Keratinocyte (primary cell): ENCODE results near the gene ARHGDIB. TPM values are rescaled to one million over a fixed set of nuclear protein-coding genes. Genes with fewer than 3 reads are reported as not detected.

Experiments used
- DNase-seq: peaks from one replicate; pipeline ENCODE4 v3.0.0-alpha.2; 2011; ENCODE audit warnings: low read depth, missing footprints, low spot score
- FAIRE-seq: peaks from 2 replicates; lab custom pipeline; 2011; peaks lifted over from hg19 to GRCh38; lab: Jason Lieb, UNC
- H2AFZ ChIP-seq: 2 replicates; pipeline ENCODE4 v1.6.0; 2012; ENCODE audit warnings: low read length, control low read depth, inconsistent platforms; ENCODE audit not compliant: control insufficient read depth
- H3K27ac ChIP-seq: 2 replicates; pipeline ENCODE4 v1.5.1; 2011; ENCODE audit warnings: low read length; ENCODE audit not compliant: control insufficient read depth, insufficient read depth
- H3K27me3 ChIP-seq: 3 replicates; pipeline ENCODE4 v1.6.0; 2011; ENCODE audit warnings: low read length; ENCODE audit not compliant: control insufficient read depth, insufficient read depth; ENCODE audit errors: extremely low read depth
- H3K36me3 ChIP-seq, 2 experiments: 2 replicates in 1 of 2; 3 replicates in 1 of 2; pipeline ENCODE4 v1.5.1; 2011; ENCODE audit warnings: low read length in 2 of 2, mild to moderate bottlenecking in 1 of 2; ENCODE audit not compliant: control insufficient read depth in 2 of 2, insufficient read depth in 2 of 2; ENCODE audit errors: extremely low read depth in 1 of 2
- H3K4me1 ChIP-seq: 3 replicates; pipeline ENCODE4 v1.5.1; 2011; ENCODE audit warnings: low read length; ENCODE audit not compliant: control insufficient read depth, insufficient read depth; ENCODE audit errors: extremely low read depth
- H3K4me2 ChIP-seq: 3 replicates; pipeline ENCODE4 v1.6.0; 2011; ENCODE audit warnings: low read depth, low read length; ENCODE audit not compliant: control insufficient read depth, insufficient read depth; ENCODE audit errors: extremely low read depth
- H3K4me3 ChIP-seq, 3 experiments: fragments of 200-600 bp in 1 of 3; sonication (generic) in 1 of 3; 2 replicates in 2 of 3; 3 replicates in 1 of 3; pipeline ENCODE4 v1.5.1; 2011 to 2016; ENCODE audit warnings: low read length in 3 of 3, mild to moderate bottlenecking in 3 of 3, control low read depth in 2 of 3, inconsistent platforms in 1 of 3, low read depth in 1 of 3, mixed read lengths in 1 of 3, mixed run types in 1 of 3, moderate library complexity in 1 of 3; ENCODE audit not compliant: control insufficient read depth in 2 of 3, insufficient read depth in 2 of 3; ENCODE audit errors: extremely low read depth in 1 of 3
- H3K79me2 ChIP-seq: 2 replicates; pipeline ENCODE4 v1.6.0; 2012; ENCODE audit warnings: low read length; ENCODE audit not compliant: control insufficient read depth, insufficient read depth
- H3K9ac ChIP-seq: 3 replicates; pipeline ENCODE4 v1.6.0; 2011; ENCODE audit warnings: low read length; ENCODE audit not compliant: control insufficient read depth, insufficient read depth; ENCODE audit errors: extremely low read depth
- H3K9me1 ChIP-seq: 3 replicates; pipeline ENCODE4 v1.6.0; 2011; ENCODE audit warnings: low read length; ENCODE audit not compliant: control insufficient read depth, insufficient read depth; ENCODE audit errors: extremely low read depth
- H3K9me3 ChIP-seq: 2 replicates; pipeline ENCODE4 v1.5.1; 2012; ENCODE audit warnings: low read depth, low read length; ENCODE audit not compliant: control insufficient read depth
- H4K20me1 ChIP-seq: 3 replicates; pipeline ENCODE4 v1.6.0; 2011; ENCODE audit warnings: low read length; ENCODE audit not compliant: control insufficient read depth, insufficient read depth; ENCODE audit errors: extremely low read depth
- EZH2 ChIP-seq: IDR thresholded peaks from one replicate; pipeline ENCODE4 v1.6.1; 2012; ENCODE audit warnings: inconsistent platforms, mild to moderate bottlenecking, low read length, moderate library complexity
- dilution Hi-C: fragments of 300-500 bp; cut with MboI; formaldehyde crosslinking; loops from one replicate; pipeline ENCODE4 v1.7.0; 2020; ENCODE audit warnings: low sequenced_read_pairs; ENCODE audit not compliant: extremely low pct_ligation_motif_present
- polyA plus RNA-seq, 5 experiments: library from polyadenylated mRNA; depleted of rRNA in 3 of 5; stranded (reverse) in 3 of 5; stranded (forward) in 1 of 5; unstranded in 1 of 5; fragments of >200 nt; gene quantifications; 1 replicate in 1 of 5; 2 replicates in 3 of 5; 3 replicates in 1 of 5; pipeline versions ENCODE4 v1.2.1 to v1.2.3, GENCODE V29; 2011 to 2012; ENCODE audit warnings: missing spikeins in 2 of 5, low read depth in 1 of 5, low replicate concordance in 1 of 5
- TF ChIP-seq, protein P1 (sequence below), 3 experiments: IDR thresholded peaks in 1 of 3; conservative IDR thresholded peaks in 1 of 3; optimal IDR thresholded peaks in 1 of 3; 2 replicates in 2 of 3; 3 replicates in 1 of 3; pipeline versions ENCODE3 to v1.5.1; 2011; ENCODE audit warnings: low read length in 3 of 3, mild to moderate bottlenecking in 3 of 3, moderate library complexity in 2 of 3, control low read depth in 1 of 3, inconsistent platforms in 1 of 3; ENCODE audit not compliant: insufficient read depth in 2 of 3; ENCODE audit errors: extremely low read depth in 1 of 3

The ARHGDIB gene
- polyA plus RNA-seq, 1 donor (not counting 4 experiments of a cell fraction or from before 2014, with no cell fraction given) = 164 TPM

DNA sequence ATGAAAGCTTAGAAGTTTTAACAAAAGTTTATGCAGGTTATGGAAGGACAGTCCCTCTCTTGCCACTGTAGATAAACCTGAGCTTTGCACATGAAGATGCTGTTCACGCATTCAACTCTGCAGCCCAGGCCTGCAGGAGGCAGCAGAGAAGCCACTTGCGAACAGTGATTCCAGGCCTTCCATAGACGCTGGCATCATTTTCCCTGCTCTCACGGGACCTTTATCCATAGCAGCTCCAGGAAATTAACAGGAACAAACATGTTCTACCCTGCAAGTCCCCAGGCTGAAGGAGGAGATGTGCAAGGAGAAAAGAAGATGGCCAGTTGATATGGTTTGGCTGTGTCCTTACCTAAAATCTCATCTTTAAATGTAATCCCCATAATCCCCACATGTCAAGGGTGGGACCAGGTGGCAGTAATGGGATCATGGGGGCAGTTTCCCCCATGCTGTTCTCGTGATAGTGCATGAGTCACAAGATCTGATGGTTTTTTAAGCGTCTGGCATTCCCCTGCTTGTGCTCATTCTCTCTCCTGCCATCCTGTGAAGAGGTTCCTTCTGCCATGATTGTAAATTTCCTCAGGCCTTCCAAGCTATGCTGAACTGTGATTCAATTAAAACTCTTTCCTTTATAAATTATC lies 25.1 kb downstream of the ARHGDIB start:
- H3K9me1 ChIP-seq = no peaks in the 10 kb centered on the region
- H2AFZ ChIP-seq = peak overlapping the region; percentile 14
- no peaks in the 10 kb centered on the region for H3K9me3 ChIP-seq
- no peaks in the 10 kb centered on the region for H3K27me3 ChIP-seq
- no peak overlapping the region for H3K9ac ChIP-seq
- no peaks in the 10 kb centered on the region for H3K36me3 ChIP-seq
- peak overlapping the region; percentile 9 for H3K4me2 ChIP-seq
- DNase-seq (no peak), FAIRE-seq (peak; percentile 29)
- H3K4me3 ChIP-seq = no peak overlapping the region
- H3K4me1 ChIP-seq = peaks cover 7% of the 10 kb centered on the region
- TF ChIP-seq EZH2 = no peak
- TF ChIP-seq, protein P1, sequence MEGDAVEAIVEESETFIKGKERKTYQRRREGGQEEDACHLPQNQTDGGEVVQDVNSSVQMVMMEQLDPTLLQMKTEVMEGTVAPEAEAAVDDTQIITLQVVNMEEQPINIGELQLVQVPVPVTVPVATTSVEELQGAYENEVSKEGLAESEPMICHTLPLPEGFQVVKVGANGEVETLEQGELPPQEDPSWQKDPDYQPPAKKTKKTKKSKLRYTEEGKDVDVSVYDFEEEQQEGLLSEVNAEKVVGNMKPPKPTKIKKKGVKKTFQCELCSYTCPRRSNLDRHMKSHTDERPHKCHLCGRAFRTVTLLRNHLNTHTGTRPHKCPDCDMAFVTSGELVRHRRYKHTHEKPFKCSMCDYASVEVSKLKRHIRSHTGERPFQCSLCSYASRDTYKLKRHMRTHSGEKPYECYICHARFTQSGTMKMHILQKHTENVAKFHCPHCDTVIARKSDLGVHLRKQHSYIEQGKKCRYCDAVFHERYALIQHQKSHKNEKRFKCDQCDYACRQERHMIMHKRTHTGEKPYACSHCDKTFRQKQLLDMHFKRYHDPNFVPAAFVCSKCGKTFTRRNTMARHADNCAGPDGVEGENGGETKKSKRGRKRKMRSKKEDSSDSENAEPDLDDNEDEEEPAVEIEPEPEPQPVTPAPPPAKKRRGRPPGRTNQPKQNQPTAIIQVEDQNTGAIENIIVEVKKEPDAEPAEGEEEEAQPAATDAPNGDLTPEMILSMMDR (optimal IDR thresholded peaks at IDR 0.05 in 1 of 3, IDR thresholded peaks at IDR 0.05 in 1 of 3, conservative IDR thresholded peaks at IDR 0.05 in 1 of 3; ENCODE audit: extremely low read depth in 1 of 3, insufficient read depth in 2 of 3, low read length in 3 of 3) = peak; percentile 54 to 74 (median 65)
- dilution Hi-C loops = no loop called here
- H3K79me2 ChIP-seq = no peaks in the 10 kb centered on the region
- no peaks in the 10 kb centered on the region for H4K20me1 ChIP-seq
- H3K27ac ChIP-seq = no peak overlapping the region

DNA sequence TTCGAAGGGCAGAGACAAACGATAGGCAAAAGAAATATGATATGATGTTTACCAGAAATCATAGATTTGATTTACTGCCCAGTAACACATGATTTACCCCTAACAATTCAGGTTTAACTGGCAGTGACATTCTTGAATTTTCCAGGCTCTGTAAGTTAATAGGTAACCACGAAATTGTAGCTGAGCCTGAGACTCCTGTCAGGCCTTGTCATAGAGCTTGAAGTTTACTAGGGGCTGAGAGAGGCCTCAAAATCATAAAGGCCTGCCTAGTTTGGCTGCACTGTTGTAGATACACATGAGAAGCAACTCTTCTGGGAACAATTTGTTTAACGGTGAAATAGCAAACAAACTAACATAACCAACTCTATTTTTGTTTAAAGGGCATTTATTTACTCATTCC lies 26.4 kb downstream of the ARHGDIB start:
- Histone ChIP-seq H3K36me3 (no peaks in the 10 kb centered on the region), H4K20me1 (no peaks in the 10 kb centered on the region), H3K9me1 (no peaks in the 10 kb centered on the region), H3K4me3 (no peak overlapping the region), H2AFZ (no peak overlapping the region), H3K4me1 (peaks cover 7% of the 10 kb centered on the region), H3K4me2 (no peak overlapping the region), H3K27me3 (no peaks in the 10 kb centered on the region), H3K27ac (no peak overlapping the region), H3K9me3 (no peaks in the 10 kb centered on the region), H3K9ac (no peak overlapping the region), H3K79me2 (no peaks in the 10 kb centered on the region)
- TF ChIP-seq EZH2 = no peak
- TF ChIP-seq, protein P1 (optimal IDR thresholded peaks at IDR 0.05 in 1 of 3, IDR thresholded peaks at IDR 0.05 in 1 of 3, conservative IDR thresholded peaks at IDR 0.05 in 1 of 3; ENCODE audit: extremely low read depth in 1 of 3, insufficient read depth in 2 of 3, low read length in 3 of 3) = no peak
- FAIRE-seq = no peak
- dilution Hi-C loops = no loop called here
- no peak for DNase-seq
